Activated CD8-positive, alpha-beta T cell treated with anti-CD3 and anti-CD28 coated beads, Interleukin-2, amount 10 ng/mL, durations not matched to agents 7 days and 5 days (primary cell): ENCODE measurements around the gene CCDC30. TPM values are rescaled to one million over a fixed set of nuclear protein-coding genes. Genes with fewer than 3 reads are reported as not detected.

Source experiments
- ATAC-seq: fragments of 150-1000 bp; cut with Tn5 transposase; one replicate; pipeline ENCODE4 v1.10.0; 2021; ENCODE audit warnings: moderate library complexity
- CTCF ChIA-PET: fragments of 350-600 bp; sonication (Branson Sonifier 250); formaldehyde crosslinking; loops from one replicate; lab custom pipeline; 2021; ENCODE audit warnings: antibody characterized with exemption; lab: Charles Lee
- POLR2A ChIA-PET: fragments of 350-600 bp; sonication (Branson Sonifier 250); formaldehyde crosslinking; loops from one replicate; lab custom pipeline; 2021; ENCODE audit warnings: antibody characterized with exemption; lab: Charles Lee
- DNase-seq: peaks from one replicate; pipeline ENCODE4 v3.0.0-alpha.2; 2020
- H3K27ac Mint-ChIP-seq: one replicate; pipeline ENCODE4 v1.8.0; 2021; ENCODE audit warnings: mild to moderate bottlenecking, mixed read lengths
- H3K27me3 Mint-ChIP-seq: one replicate; pipeline ENCODE4 v1.8.0; 2021; ENCODE audit warnings: low read depth, mixed read lengths
- H3K36me3 Mint-ChIP-seq: one replicate; pipeline ENCODE4 v1.8.0; 2021; ENCODE audit warnings: low read depth, mixed read lengths
- H3K4me1 Mint-ChIP-seq: one replicate; pipeline ENCODE4 v1.8.0; 2021; ENCODE audit warnings: low read depth, mixed read lengths
- H3K4me3 Mint-ChIP-seq: one replicate; pipeline ENCODE4 v1.8.0; 2021; ENCODE audit warnings: mild to moderate bottlenecking, mixed read lengths
- H3K9me3 Mint-ChIP-seq: one replicate; pipeline ENCODE4 v1.8.0; 2022; ENCODE audit warnings: mixed read lengths; ENCODE audit not compliant: insufficient read depth
- total RNA-seq, 2 experiments: library from RNA; stranded (reverse); gene quantifications; one replicate each; pipeline ENCODE4 v1.2.3, GENCODE V29; 2021

The CCDC30 gene
- total RNA-seq, 2 experiments from 2014 or later = 1.7 to 2.2 TPM

- H3K27ac Mint-ChIP-seq = no peak overlapping the region
- no peak overlapping the region for H3K4me3 Mint-ChIP-seq
- no peaks in the 10 kb centered on the region for H3K9me3 Mint-ChIP-seq
- no peaks in the 10 kb centered on the region for H3K4me1 Mint-ChIP-seq
- ChIA-PET CTCF (interaction anchor here (1.6 to 2.0 kb wide), 2 partner anchors 85 to 256 kb away, joined by 3 to 4 read pairs; no protein-coding TSS in a partner anchor), POLR2A (no interaction called here)
- H3K27me3 Mint-ChIP-seq = no peaks in the 10 kb centered on the region
- no peaks in the 10 kb centered on the region for H3K36me3 Mint-ChIP-seq
- ATAC-seq = no peak
- DNase-seq = no peak
Observed at GRCh38 chr1:42429603-42430002, 33.5 kb upstream of the CCDC30 start.

GRCh38 chr1:42430286-42431135 is 32.6 kb upstream of the CCDC30 start:
- Mint-ChIP-seq H3K4me3 (no peak overlapping the region), H3K36me3 (no peaks in the 10 kb centered on the region), H3K27ac (no peak overlapping the region), H3K27me3 (no peaks in the 10 kb centered on the region), H3K9me3 (no peaks in the 10 kb centered on the region), H3K4me1 (no peaks in the 10 kb centered on the region)
- ChIA-PET POLR2A (no interaction called here), CTCF (interaction anchor here (1.1 to 2.0 kb wide), 2 partner anchors 86 to 257 kb away, joined by 3 to 4 read pairs; no protein-coding TSS in a partner anchor)
- no peak for ATAC-seq
- DNase-seq = no peak

- Mint-ChIP-seq H3K4me3 (no peak overlapping the region), H3K27ac (no peak overlapping the region), H3K36me3 (no peaks in the 10 kb centered on the region), H3K27me3 (no peaks in the 10 kb centered on the region), H3K4me1 (no peaks in the 10 kb centered on the region), H3K9me3 (no peaks in the 10 kb centered on the region)
- ATAC-seq = no peak
- DNase-seq = no peak
- ChIA-PET CTCF (interaction anchor here (1.1 kb wide), 1 partner anchor 258 kb away, joined by 3 read pairs; no protein-coding TSS in a partner anchor), POLR2A (no interaction called here)
Observed at GRCh38 chr1:42431514-42431913, 31.6 kb upstream of the CCDC30 start.

- POLR2A ChIA-PET = no interaction called here
- no peak overlapping the region for H3K27ac Mint-ChIP-seq
- H3K4me1 Mint-ChIP-seq = no peaks in the 10 kb centered on the region
- no peak overlapping the region for H3K4me3 Mint-ChIP-seq
- no peaks in the 10 kb centered on the region for H3K9me3 Mint-ChIP-seq
- H3K36me3 Mint-ChIP-seq = no peaks in the 10 kb centered on the region
- H3K27me3 Mint-ChIP-seq = no peaks in the 10 kb centered on the region
- ATAC-seq = no peak
- CTCF ChIA-PET = no interaction called here
- DNase-seq = no peak
Observed at GRCh38 chr1:42432714-42433113, 30.4 kb upstream of the CCDC30 start.

GRCh38 chr1:42433369-42433768 is 29.7 kb upstream of the CCDC30 start:
- CTCF ChIA-PET = no interaction called here
- no peaks in the 10 kb centered on the region for H3K36me3 Mint-ChIP-seq
- H3K27me3 Mint-ChIP-seq = no peaks in the 10 kb centered on the region
- H3K4me1 Mint-ChIP-seq = no peaks in the 10 kb centered on the region
- no peak overlapping the region for H3K4me3 Mint-ChIP-seq
- no peak overlapping the region for H3K27ac Mint-ChIP-seq
- no peak for DNase-seq
- POLR2A ChIA-PET = no interaction called here
- H3K9me3 Mint-ChIP-seq = no peaks in the 10 kb centered on the region
- no peak for ATAC-seq

- Mint-ChIP-seq H3K27me3 (no peaks in the 10 kb centered on the region), H3K4me3 (no peak overlapping the region), H3K9me3 (no peaks in the 10 kb centered on the region), H3K36me3 (no peaks in the 10 kb centered on the region), H3K4me1 (no peaks in the 10 kb centered on the region), H3K27ac (no peak overlapping the region)
- ChIA-PET CTCF (no interaction called here), POLR2A (no interaction called here)
- ATAC-seq (no peak), DNase-seq (no peak)
Observed at GRCh38 chr1:42434340-42434739, 28.7 kb upstream of the CCDC30 start.

- Mint-ChIP-seq H3K9me3 (no peaks in the 10 kb centered on the region), H3K36me3 (no peaks in the 10 kb centered on the region), H3K27ac (no peak overlapping the region), H3K27me3 (no peaks in the 10 kb centered on the region), H3K4me1 (no peaks in the 10 kb centered on the region), H3K4me3 (no peak overlapping the region)
- ChIA-PET POLR2A (no interaction called here), CTCF (no interaction called here)
- DNase-seq (no peak), ATAC-seq (no peak)
Observed at GRCh38 chr1:42439940-42440339, 23.1 kb upstream of the CCDC30 start.

- DNase-seq (no peak), ATAC-seq (no peak)
- Mint-ChIP-seq H3K27me3 (peaks cover 2% of the 10 kb centered on the region), H3K36me3 (no peaks in the 10 kb centered on the region), H3K4me3 (no peak overlapping the region), H3K9me3 (no peaks in the 10 kb centered on the region), H3K27ac (no peak overlapping the region), H3K4me1 (no peaks in the 10 kb centered on the region)
- ChIA-PET CTCF (no interaction called here), POLR2A (no interaction called here)
Observed at GRCh38 chr1:42442662-42443061, 20.4 kb upstream of the CCDC30 start.

GRCh38 chr1:42449256-42449655 is 13.8 kb upstream of the CCDC30 start:
- DNase-seq (no peak), ATAC-seq (no peak)
- CTCF ChIA-PET = no interaction called here
- H3K36me3 Mint-ChIP-seq = no peaks in the 10 kb centered on the region
- H3K4me3 Mint-ChIP-seq = no peak overlapping the region
- no peaks in the 10 kb centered on the region for H3K9me3 Mint-ChIP-seq
- H3K27ac Mint-ChIP-seq = no peak overlapping the region
- POLR2A ChIA-PET = no interaction called here
- H3K4me1 Mint-ChIP-seq = no peaks in the 10 kb centered on the region
- H3K27me3 Mint-ChIP-seq = peaks cover 2% of the 10 kb centered on the region

- ChIA-PET CTCF (no interaction called here), POLR2A (no interaction called here)
- H3K27ac Mint-ChIP-seq = no peak overlapping the region
- no peak for ATAC-seq
- no peak overlapping the region for H3K4me3 Mint-ChIP-seq
- no peaks in the 10 kb centered on the region for H3K9me3 Mint-ChIP-seq
- H3K36me3 Mint-ChIP-seq = no peaks in the 10 kb centered on the region
- H3K27me3 Mint-ChIP-seq = peaks cover 2% of the 10 kb centered on the region
- H3K4me1 Mint-ChIP-seq = no peaks in the 10 kb centered on the region
- DNase-seq = no peak
Observed at GRCh38 chr1:42450061-42450460, 13.0 kb upstream of the CCDC30 start.

GRCh38 chr1:42453386-42453785 is 9.7 kb upstream of the CCDC30 start:
- Mint-ChIP-seq H3K4me3 (no peak overlapping the region), H3K27ac (no peak overlapping the region), H3K4me1 (peaks cover 20% of the 10 kb centered on the region), H3K36me3 (peaks cover 14% of the 10 kb centered on the region), H3K9me3 (no peaks in the 10 kb centered on the region), H3K27me3 (no peaks in the 10 kb centered on the region)
- no peak for DNase-seq
- CTCF ChIA-PET = no interaction called here
- POLR2A ChIA-PET = no interaction called here
- ATAC-seq = no peak

- Mint-ChIP-seq H3K36me3 (peaks cover 21% of the 10 kb centered on the region), H3K27me3 (no peaks in the 10 kb centered on the region), H3K4me3 (no peak overlapping the region), H3K9me3 (no peaks in the 10 kb centered on the region), H3K4me1 (peaks cover 24% of the 10 kb centered on the region), H3K27ac (no peak overlapping the region)
- ATAC-seq (no peak), DNase-seq (no peak)
- CTCF ChIA-PET = no interaction called here
- POLR2A ChIA-PET = no interaction called here
Observed at GRCh38 chr1:42454403-42454802, 8.7 kb upstream of the CCDC30 start.
